Measurements from ENCODE around the gene ATP2B3.

DNA sequence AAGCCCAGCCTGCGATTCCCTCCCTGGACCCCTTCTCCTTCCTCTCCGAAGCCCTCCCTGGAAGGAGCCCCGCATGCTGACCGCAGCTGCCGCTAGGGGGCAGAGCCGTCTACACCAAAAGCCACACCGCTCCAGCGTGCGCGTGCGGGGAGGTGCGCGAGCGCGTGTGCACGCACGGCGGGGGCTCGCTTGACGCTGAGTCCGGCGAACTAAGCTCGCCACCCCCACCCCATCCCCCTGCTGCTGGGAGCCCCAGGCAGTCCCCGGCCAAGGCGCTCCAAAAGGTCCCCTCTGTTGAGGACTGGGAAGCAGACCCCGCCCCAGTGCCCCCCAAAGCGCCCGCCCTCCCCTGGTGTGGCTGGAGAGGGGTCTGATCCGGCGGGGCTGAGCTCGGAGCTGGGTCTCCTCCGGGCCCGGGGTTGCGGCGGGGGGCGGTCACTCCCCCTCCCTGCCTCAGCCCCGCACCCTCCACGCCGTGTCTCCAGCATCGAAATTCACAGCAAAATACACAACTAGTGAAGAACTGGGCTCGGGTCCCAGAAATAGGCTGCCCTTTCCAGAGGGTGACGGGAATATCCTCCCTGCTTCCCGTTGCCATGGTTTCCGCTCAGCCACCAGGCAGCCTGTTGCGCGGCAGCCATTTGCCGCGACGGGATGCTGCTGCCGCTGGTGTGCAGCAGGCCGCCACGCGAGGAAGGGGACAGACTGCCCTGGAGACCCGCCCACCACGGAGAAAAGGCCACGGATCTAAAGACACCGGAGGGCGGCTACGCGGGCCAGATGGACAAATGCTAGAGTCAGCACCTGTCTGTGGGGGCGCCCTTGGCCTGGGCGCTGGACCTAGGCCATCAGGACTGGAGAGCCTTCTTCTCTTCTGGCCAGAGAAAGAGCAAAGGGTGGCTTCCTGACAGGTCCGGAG lies 92.7 kb downstream of the ATP2B3 start:
- TF ChIP-seq CTCF (conservative IDR thresholded peaks at IDR 0.05; ENCODE audit: low read depth in 2 of 2) = peak; percentile 49 to 87
- no peak for TF ChIP-seq POLR2AphosphoS5 (IDR thresholded peaks at IDR 0.05; ENCODE audit: low read depth)
- no peak for TF ChIP-seq EZH2 (IDR thresholded peaks at IDR 0.05; ENCODE audit: low read depth, unreplicated experiment)
- no peak for TF ChIP-seq ETS1 (IDR thresholded peaks at IDR 0.05)
- TF ChIP-seq STAT1 (IDR thresholded peaks at IDR 0.05; ENCODE audit: unreplicated experiment) = no peak

Measured in GM23338 (cell line).